ENCODE results near the gene BCAS3.

BCAS3 gene

DNA sequence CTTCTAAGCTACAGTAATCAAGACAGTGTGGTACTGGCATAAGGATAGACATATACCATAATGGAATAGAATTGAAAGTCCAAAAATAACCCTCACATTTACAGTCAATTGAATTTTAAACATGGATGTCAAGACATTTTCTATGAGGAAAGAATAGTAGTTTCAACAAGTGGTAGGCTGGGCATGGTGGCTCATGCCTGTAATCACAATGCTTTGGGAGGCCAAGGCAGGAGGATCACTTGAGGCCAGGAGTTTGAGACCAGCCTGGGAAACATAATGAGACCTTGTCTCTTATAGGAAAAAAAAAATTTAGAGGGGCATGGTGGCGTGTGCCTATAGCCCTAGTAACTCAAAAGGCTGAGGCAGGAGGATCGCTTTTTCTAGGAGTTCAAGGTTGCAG is 599.2 kb downstream of the BCAS3 start:
- no peak for DNase-seq

- DNase-seq = no peak
Measured at GRCh38 chr17:61279476-61280145, 602.0 kb downstream of the BCAS3 start.

- no peak for DNase-seq
Measured at GRCh38 chr17:61280338-61280737, 602.7 kb downstream of the BCAS3 start.

- DNase-seq = no peak
Measured at GRCh38 chr17:61280851-61281250, 603.2 kb downstream of the BCAS3 start.

DNA sequence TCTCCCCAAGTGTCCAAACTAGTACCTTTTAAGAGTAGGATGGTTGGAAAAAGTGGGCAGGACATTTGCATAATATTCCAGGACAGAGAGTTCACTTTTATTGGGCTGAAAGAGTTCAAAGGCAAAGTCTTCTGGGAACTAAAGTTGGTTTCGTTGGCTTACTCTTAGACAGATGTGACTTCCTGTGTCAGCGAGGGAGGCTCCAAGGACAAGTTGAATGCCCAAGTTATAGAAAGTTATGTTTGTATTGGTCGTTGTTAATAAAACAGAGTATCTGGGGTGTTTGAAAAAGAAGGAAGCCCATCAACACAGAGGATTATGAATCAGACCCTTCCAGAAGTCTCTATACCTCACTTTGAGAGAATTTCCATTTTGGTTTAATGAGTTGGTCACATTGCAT is 604.7 kb downstream of the BCAS3 start:
- no peak for DNase-seq

GRCh38 chr17:61283043-61283442 is 605.4 kb downstream of the BCAS3 start:
- DNase-seq = no peak

DNA sequence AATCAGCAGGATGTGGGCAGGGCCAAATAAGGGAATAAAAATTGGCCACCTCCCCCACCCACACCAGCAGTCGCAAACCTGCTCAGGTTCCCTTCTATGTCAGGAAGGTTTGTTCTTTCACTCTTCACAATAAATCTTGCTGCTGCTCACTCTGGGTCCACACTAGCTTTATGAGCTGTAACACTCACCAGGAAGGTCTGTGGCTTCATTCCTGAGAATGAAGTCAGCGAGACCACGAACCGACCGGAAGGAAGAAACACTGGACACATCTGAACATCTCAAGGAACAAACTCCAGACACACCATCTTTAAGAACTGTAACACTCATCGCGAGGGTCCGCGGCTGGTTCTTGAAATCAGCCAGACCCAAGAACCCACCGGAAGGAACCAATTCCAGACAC is 606.5 kb downstream of the BCAS3 start:
- DNase-seq = no peak

GRCh38 chr17:61284746-61285145 is 607.1 kb downstream of the BCAS3 start:
- DNase-seq = no peak

DNA sequence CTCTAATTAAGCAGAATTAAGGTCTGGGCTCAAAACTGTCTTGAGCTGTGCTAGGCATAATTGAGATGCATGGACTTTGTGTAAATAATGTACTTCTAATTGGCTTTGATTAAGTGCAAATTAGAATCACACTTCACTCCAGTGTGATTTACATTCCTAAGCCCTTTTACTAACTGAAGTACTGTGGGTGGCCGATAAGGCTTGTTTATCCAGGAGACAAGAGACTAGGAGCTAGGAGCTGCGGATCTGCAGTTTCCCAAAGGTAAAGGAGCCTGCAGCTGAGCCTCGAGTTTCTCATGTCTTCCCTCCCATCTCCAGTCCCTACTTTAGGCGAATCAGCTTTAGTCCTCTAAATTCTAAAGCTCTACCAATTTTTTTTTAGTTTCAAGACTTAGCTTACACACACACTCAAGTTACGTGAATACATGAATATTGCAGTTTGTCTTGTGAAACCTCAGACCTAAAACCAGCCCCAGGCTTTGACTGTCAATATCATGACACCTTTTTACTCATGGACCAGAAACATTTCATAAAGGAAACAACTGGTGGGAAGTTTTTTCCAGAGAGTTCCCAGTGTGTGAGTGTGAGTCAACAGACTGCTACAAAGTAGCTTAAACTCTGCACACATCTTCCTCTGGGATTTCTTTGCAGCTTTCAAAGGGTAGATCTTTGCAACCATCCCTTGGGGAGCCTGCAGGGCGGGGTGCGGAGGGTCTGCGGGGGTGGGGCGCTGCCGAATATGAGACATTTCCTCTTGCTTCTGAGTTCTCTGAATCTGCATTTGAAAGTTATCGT is 608.1 kb downstream of the BCAS3 start:
- DNase-seq = no peak

GRCh38 chr17:61286449-61286848 is 608.8 kb downstream of the BCAS3 start:
- DNase-seq = no peak

DNA sequence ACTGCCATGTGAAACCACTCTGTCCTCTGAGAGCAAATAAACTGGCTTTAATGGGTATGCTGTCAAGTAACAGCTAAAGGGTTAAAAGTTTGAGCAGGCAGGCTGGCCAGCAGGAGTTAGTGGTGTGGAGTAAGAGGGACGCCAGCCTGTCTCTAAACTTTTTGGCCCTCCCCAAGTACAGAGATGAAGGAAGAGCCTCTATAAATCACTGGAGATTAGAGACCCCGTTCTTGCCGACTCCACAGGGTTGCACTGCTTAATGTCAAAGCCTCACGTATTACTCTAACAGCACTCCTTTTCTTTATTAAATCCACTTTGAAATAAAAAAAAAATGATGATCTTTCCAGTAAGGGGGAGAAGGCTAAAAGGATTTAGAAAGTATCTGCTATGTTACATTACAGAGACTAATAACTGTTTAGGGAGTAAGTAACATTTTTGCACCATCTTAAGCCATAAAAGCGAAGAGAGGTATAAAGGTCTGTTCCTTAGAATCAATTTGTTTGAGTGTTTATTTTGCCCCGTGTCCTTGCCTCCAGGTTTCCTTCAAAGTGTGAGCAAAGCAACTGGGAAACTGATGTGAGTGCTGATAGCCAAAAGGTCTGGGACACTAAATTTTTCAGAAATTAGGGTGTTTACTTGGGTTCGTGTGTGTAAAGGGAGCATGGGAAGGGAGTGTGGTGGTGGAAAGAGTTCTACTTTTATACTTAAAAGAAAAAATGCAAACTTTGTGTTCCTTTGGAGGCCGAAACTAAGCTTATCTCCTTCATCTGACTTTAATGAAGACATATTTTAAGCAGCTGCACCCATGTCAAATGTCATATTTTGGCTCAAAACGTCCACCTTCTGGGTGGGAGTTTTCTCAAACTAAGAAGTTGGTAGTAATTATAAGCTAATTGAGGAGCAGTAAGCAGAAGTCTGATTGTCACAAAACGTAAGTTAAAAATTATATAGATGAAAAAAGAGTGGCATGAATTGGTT is 612.0 kb downstream of the BCAS3 start:
- DNase-seq = no peak

DNA sequence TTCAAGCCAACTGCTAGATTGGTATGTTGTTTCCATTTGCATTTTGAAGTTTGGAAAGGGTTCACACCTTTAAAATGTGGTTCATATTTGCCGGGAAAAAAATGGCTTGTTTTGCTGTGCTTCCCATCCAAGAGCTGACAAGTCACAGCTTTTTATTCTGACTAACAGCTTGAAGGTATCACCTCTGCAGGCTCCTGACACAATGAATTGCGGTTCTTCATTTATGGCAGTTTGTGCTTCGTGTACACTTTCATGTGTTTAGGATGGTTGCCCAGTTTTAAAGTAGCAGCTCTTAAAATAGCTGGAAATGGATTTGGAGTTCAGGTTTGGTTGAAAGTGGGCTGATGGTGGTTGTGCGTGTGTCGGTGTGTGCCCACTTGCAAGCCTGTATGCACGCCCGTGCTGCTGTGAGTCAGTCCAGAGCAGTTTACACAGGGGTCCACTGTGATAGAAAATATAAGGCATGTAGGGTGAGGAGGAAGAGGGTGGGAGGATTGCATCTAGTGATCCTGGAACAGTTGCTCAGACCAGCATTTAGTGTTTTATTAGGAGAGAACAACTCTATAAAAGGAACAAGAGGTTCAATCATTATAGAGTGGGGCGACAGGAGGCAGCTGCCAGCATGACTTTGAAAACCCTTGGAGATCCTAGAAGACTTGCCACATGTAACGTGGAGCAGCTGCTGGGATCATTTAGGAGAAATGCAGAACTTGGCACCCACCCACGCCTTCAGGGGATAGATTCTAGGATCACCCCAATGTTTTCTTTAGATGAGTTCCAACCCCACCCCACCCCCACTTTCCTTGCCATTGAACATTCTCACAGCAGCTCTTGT is 614.0 kb downstream of the BCAS3 start:
- DNase-seq = no peak

DNA sequence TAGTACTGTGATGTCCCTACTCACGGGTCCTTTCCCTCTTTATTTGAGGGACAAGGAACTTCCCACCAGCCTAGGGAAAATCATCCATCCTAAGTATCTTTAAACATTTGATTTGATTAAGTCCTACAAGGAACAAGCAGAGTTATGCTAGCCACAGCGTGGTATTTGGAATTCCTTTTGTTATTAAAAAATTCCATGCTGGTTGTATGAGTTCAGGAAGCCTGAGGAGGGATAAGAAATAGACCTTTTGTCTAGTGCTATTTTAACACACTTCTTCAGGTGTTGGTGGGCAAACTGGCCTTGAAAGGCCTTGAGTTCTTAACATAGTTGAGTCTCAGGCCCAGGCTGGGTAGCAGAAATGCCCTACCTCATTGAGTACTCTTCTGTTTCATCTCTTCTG is 616.6 kb downstream of the BCAS3 start:
- DNase-seq = no peak

- DNase-seq = no peak
Measured at GRCh38 chr17:61294777-61295176, 617.1 kb downstream of the BCAS3 start.

- no peak for DNase-seq
Measured at GRCh38 chr17:61296058-61296457, 618.4 kb downstream of the BCAS3 start.

- no peak for DNase-seq
Measured at GRCh38 chr17:61299517-61300513, 622.2 kb downstream of the BCAS3 start.

DNA sequence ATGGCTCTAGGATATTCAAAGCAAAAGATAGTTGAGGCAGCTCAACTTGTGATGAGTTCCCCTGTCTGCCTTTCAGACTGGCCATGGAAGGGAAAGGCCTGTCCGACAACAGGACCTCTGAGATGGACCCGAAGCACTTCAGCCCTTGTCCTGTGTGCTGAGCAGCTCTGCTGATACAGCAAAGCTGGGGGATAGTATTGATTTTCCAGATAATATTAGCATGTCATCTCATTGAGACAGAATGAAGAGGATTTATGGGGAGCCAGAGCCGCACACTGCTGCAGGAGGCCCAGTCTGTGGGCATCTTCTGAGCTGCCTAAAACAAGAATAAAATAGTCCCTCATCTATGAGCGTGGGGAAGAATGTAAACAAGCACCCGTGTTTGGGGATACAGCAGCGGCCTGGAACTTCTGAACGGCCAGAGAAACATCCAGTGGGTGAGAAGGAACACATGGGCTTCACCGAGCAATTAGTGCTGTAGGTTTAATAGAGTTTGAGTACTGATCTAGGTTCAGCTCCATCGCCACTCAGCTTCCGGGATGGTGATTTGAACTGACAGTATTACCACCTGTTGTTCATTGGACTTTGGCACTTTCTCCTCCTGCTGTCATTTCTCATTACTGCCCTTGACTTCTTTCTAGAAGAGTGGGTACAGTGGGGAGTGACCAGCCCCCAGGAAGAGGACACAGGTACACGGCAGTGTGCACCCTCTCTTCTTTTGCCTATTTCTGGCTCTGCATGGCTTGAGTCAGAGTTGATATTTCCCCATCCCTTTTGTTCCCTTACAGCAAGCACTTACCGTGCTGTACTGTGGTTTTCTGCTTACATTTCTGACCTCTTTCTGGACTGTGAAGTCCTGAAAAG is 625.5 kb downstream of the BCAS3 start:
- no peak for DNase-seq

DNA sequence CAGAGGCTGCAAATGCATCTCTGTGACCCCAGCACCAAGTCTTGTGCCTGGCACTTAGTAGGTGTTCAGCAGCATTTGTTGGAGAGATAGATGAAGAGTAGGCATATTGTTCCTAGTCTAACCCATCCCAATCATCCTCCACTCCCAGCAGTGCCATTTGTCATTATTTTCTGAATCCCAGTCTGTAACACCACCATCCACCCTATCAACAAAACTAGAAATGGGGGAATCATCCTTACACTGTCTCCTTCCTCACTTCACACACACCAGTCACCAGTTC is 626.1 kb downstream of the BCAS3 start:
- DNase-seq = no peak

GRCh38 chr17:61305024-61305423 is 627.4 kb downstream of the BCAS3 start:
- DNase-seq = no peak

- DNase-seq = no peak
Measured at GRCh38 chr17:61306003-61306402, 628.4 kb downstream of the BCAS3 start.
